SK-N-SH treated with all-trans-retinoic acid at 6 μM for 48 hours (cell line): Measurements from ENCODE around the gene SURF1.

Experiments used
- ATAC-seq: fragments of 200-7000 bp; cut with Tn5 transposase; 3 replicates; pipeline ENCODE4 v1.9.1; 2020; ENCODE audit warnings: mild to moderate bottlenecking, moderate library complexity
- ARNTL ChIP-seq: fragments of 450-650 bp; formaldehyde crosslinking; IDR thresholded peaks from 2 replicates; pipeline ENCODE4 v1.5.0; 2020; ENCODE audit warnings: low read depth, mild to moderate bottlenecking, moderate library complexity, borderline replicate concordance
- BACH2 ChIP-seq: fragments of 250-450 bp; sonication (Bioruptor Pico); IDR thresholded peaks from 2 replicates; pipeline ENCODE4 v1.9.0; 2021; ENCODE audit warnings: mild to moderate bottlenecking, borderline replicate concordance
- CSDC2 ChIP-seq: fragments of 250-450 bp; sonication (Bioruptor Pico); IDR thresholded peaks from 2 replicates; pipeline ENCODE4 v1.5.0; 2020; ENCODE audit warnings: mild to moderate bottlenecking, moderate library complexity
- CSRNP3 ChIP-seq: fragments of 250-450 bp; sonication (Bioruptor Pico); IDR thresholded peaks from 2 replicates; pipeline ENCODE4 v1.5.1; 2021; ENCODE audit warnings: mild to moderate bottlenecking, moderate library complexity
- ISL1 ChIP-seq: fragments of 250-450 bp; sonication (Bioruptor Pico); IDR thresholded peaks from 2 replicates; pipeline ENCODE4 v2.1.2; 2022; ENCODE audit warnings: mild to moderate bottlenecking, moderate library complexity
- OSR1 ChIP-seq: fragments of 250-450 bp; sonication (Bioruptor Pico); IDR thresholded peaks from 2 replicates; pipeline ENCODE4 v1.8.0; 2022; ENCODE audit warnings: moderate library complexity, mild to moderate bottlenecking, inconsistent platforms
- PATZ1 ChIP-seq: fragments of 250-450 bp; sonication (Bioruptor Pico); IDR thresholded peaks from 2 replicates; pipeline ENCODE4 v1.8.0; 2020; ENCODE audit warnings: mild to moderate bottlenecking, moderate library complexity, borderline replicate concordance
- POU6F1 ChIP-seq: fragments of 250-450 bp; sonication (Bioruptor Pico); IDR thresholded peaks from 2 replicates; pipeline ENCODE4 v1.8.0; 2021; ENCODE audit warnings: low read depth, mild to moderate bottlenecking, moderate library complexity, borderline replicate concordance
- PPARA ChIP-seq: fragments of 250-450 bp; sonication (Bioruptor Pico); IDR thresholded peaks from 2 replicates; pipeline ENCODE4 v1.5.0; 2020; ENCODE audit warnings: mild to moderate bottlenecking, borderline replicate concordance
- RARB ChIP-seq: fragments of 250-450 bp; sonication (Bioruptor Pico); IDR thresholded peaks from 2 replicates; pipeline ENCODE4 v1.8.0; 2021; ENCODE audit warnings: mild to moderate bottlenecking, moderate library complexity
- SNAI2 ChIP-seq: fragments of 250-450 bp; sonication (Bioruptor Pico); IDR thresholded peaks from 2 replicates; pipeline ENCODE4 v1.5.0; 2020; ENCODE audit warnings: mild to moderate bottlenecking, moderate library complexity
- TCF4 ChIP-seq: fragments of 250-450 bp; sonication (Bioruptor Pico); IDR thresholded peaks from 2 replicates; pipeline ENCODE4 v1.8.0; 2021; ENCODE audit warnings: mild to moderate bottlenecking, moderate library complexity, borderline replicate concordance
- TOX ChIP-seq: fragments of 250-450 bp; sonication (Bioruptor Pico); IDR thresholded peaks from 2 replicates; pipeline ENCODE4 v1.8.0; 2021; ENCODE audit warnings: mild to moderate bottlenecking, moderate library complexity, borderline replicate concordance
- TSHZ2 ChIP-seq: fragments of 250-450 bp; sonication (Bioruptor Pico); IDR thresholded peaks from 2 replicates; pipeline ENCODE4 v1.5.0; 2020; ENCODE audit warnings: mild to moderate bottlenecking, moderate library complexity
- ZC3H10 ChIP-seq: fragments of 250-450 bp; sonication (Bioruptor Pico); IDR thresholded peaks from 2 replicates; pipeline ENCODE4 v1.5.1; 2021; ENCODE audit warnings: mild to moderate bottlenecking, moderate library complexity
- ZFP3 ChIP-seq: fragments of 250-450 bp; sonication (Bioruptor Pico); IDR thresholded peaks from 2 replicates; pipeline ENCODE4 v1.5.0; 2020; ENCODE audit warnings: mild to moderate bottlenecking, moderate library complexity
- ZFP30 ChIP-seq: fragments of 450-650 bp; formaldehyde crosslinking; IDR thresholded peaks from 2 replicates; pipeline ENCODE4 v1.5.0; 2022; ENCODE audit warnings: mild to moderate bottlenecking, moderate library complexity
- ZNF565 ChIP-seq: fragments of 450-650 bp; formaldehyde crosslinking; conservative IDR thresholded peaks from 2 replicates; pipeline ENCODE4 v1.5.0; 2020; ENCODE audit warnings: low read depth, mild to moderate bottlenecking, moderate library complexity
- ZNF70 ChIP-seq: fragments of 450-650 bp; formaldehyde crosslinking; IDR thresholded peaks from 2 replicates; pipeline ENCODE4 v1.5.0; 2020; ENCODE audit warnings: mild to moderate bottlenecking, moderate library complexity

The SURF1 gene

GRCh38 chr9:133383438-133383837 lies 27.2 kb upstream of the SURF1 start:
- ATAC-seq = no peak

GRCh38 chr9:133382507-133383141 lies 26.3 kb upstream of the SURF1 start:
- ATAC-seq = no peak
- TF ChIP-seq ZNF565 (no peak), TSHZ2 (CRISPR knock-in tag) (no peak), BACH2 (CRISPR knock-in tag) (no peak), SNAI2 (CRISPR knock-in tag) (no peak), PPARA (CRISPR knock-in tag) (no peak), PATZ1 (no peak), RARB (CRISPR knock-in tag) (no peak), ZFP30 (no peak), CSDC2 (CRISPR knock-in tag) (no peak)

More at GRCh38 chr9:133383438-133383837, 27.2 kb upstream of the SURF1 start:
- no peak for TF ChIP-seq ARNTL (CRISPR knock-in tag)
- TF ChIP-seq ZFP3 = no peak
- no peak for TF ChIP-seq PATZ1
- TF ChIP-seq TCF4 (CRISPR knock-in tag) = no peak
- TF ChIP-seq CSRNP3 = no peak
- TF ChIP-seq CSDC2 (CRISPR knock-in tag) = no peak
- TF ChIP-seq RARB (CRISPR knock-in tag) = no peak
- TF ChIP-seq PPARA (CRISPR knock-in tag) = no peak
- no peak for TF ChIP-seq ZNF70 (CRISPR knock-in tag)
- no peak for TF ChIP-seq TSHZ2 (CRISPR knock-in tag)
- TF ChIP-seq SNAI2 (CRISPR knock-in tag) = no peak
- TF ChIP-seq ISL1 (CRISPR knock-in tag) = no peak
- TF ChIP-seq TOX (CRISPR knock-in tag) = no peak
- TF ChIP-seq OSR1 (CRISPR knock-in tag) = no peak
- no peak for TF ChIP-seq POU6F1 (CRISPR knock-in tag)
- no peak for TF ChIP-seq ZNF565
- TF ChIP-seq ZC3H10 (CRISPR knock-in tag) = no peak
